ENCODE data around the gene SCN8A. TPM values are rescaled to one million over a fixed set of nuclear protein-coding genes. Genes with fewer than 3 reads are reported as not detected.

Gene SCN8A
- total and polyA plus RNA-seq, 2 experiments from 2014 or later, result 1.1 to 2.6 TPM

GRCh38 chr12:51834411-51834810, 243.4 kb downstream of the SCN8A start:
- Histone ChIP-seq H3K27ac (no peak overlapping the region), H3K79me2 (peaks cover 19% of the 10 kb centered on the region), H3K4me3 (no peak overlapping the region), H3K4me2 (no peak overlapping the region), H2AFZ (no peak overlapping the region), H3K27me3 (no peaks in the 10 kb centered on the region), H4K20me1 (ENCODE audit: insufficient read depth, poor library complexity, severe bottlenecking) (peaks cover 3% of the 10 kb centered on the region), H3K36me3 (replicated peaks; ENCODE audit: insufficient read depth, low read depth) (no peaks in the 10 kb centered on the region), H3K4me1 (ENCODE audit: insufficient read depth) (no peaks in the 10 kb centered on the region), H3K9me3 (ENCODE audit: low read depth) (no peaks in the 10 kb centered on the region), H3K9me2 (replicated peaks; ENCODE audit: insufficient read depth) (no peaks in the 10 kb centered on the region)
- 94% methylated on average over 11 of the region's 11 CpGs for WGBS (ENCODE audit: low lambda C conversion rate, missing lambda C conversion rate)
- TF ChIP-seq CTCF (IDR thresholded peaks at IDR 0.05; ENCODE audit: poor library complexity) (no peak), EZH2phosphoT487 (IDR thresholded peaks at IDR 0.05; ENCODE audit: low read depth, severe bottlenecking, unreplicated experiment) (no peak), EZH2 (IDR thresholded peaks at IDR 0.05; ENCODE audit: borderline replicate concordance) (no peak)
- DNase-seq (ENCODE audit: low spot score), result no peak

- H3K27me3 ChIP-seq, result no peaks in the 10 kb centered on the region
- H3K4me1 ChIP-seq (ENCODE audit: insufficient read depth), result peaks cover 2% of the 10 kb centered on the region
- no peak overlapping the region for H3K4me3 ChIP-seq
- 70% methylated on average over 13 of the region's 13 CpGs for WGBS (ENCODE audit: low lambda C conversion rate, missing lambda C conversion rate)
- H2AFZ ChIP-seq, result no peak overlapping the region
- H3K9me2 ChIP-seq (replicated peaks; ENCODE audit: insufficient read depth), result no peaks in the 10 kb centered on the region
- H3K4me2 ChIP-seq, result no peak overlapping the region
- no peak for DNase-seq (ENCODE audit: low spot score)
- TF ChIP-seq CTCF (IDR thresholded peaks at IDR 0.05; ENCODE audit: poor library complexity), result no peak
- TF ChIP-seq EZH2phosphoT487 (IDR thresholded peaks at IDR 0.05; ENCODE audit: low read depth, severe bottlenecking, unreplicated experiment), result no peak
- TF ChIP-seq EZH2 (IDR thresholded peaks at IDR 0.05; ENCODE audit: borderline replicate concordance), result no peak
- H3K27ac ChIP-seq, result no peak overlapping the region
- peaks cover 7% of the 10 kb centered on the region for H4K20me1 ChIP-seq (ENCODE audit: insufficient read depth, poor library complexity, severe bottlenecking)
- peaks cover 33% of the 10 kb centered on the region for H3K79me2 ChIP-seq
- H3K9me3 ChIP-seq (ENCODE audit: low read depth), result no peaks in the 10 kb centered on the region
- H3K36me3 ChIP-seq (replicated peaks; ENCODE audit: insufficient read depth, low read depth), result no peaks in the 10 kb centered on the region
These were observed 245.2 kb downstream of the SCN8A start for GRCh38 chr12:51836041-51836826.

DNA sequence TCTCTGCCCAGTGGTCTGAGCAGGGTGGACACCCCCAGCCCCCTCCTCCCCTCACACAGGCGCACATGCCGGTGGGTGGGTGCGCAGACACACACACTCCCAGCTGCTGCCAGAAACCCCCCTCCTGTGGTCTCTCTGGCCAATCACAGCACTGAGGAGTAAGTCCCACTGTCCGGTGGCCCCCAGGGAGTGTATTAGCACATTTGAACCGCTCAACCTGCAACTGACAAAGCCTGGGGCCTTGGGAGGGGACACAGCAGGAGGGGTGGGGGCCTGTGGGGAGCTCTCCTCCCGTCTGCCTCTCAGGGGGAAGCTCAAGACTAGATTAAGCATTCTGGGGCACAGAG, 245.8 kb downstream of the SCN8A start:
- H3K4me1 ChIP-seq (ENCODE audit: insufficient read depth), result peaks cover 8% of the 10 kb centered on the region
- H3K4me3 ChIP-seq, result no peak overlapping the region
- H4K20me1 ChIP-seq (ENCODE audit: insufficient read depth, poor library complexity, severe bottlenecking), result peaks cover 7% of the 10 kb centered on the region

More for the DNA sequence above, 245.8 kb downstream of the SCN8A start:
- TF ChIP-seq EZH2 (IDR thresholded peaks at IDR 0.05; ENCODE audit: borderline replicate concordance) (no peak), CTCF (IDR thresholded peaks at IDR 0.05; ENCODE audit: poor library complexity) (no peak), EZH2phosphoT487 (IDR thresholded peaks at IDR 0.05; ENCODE audit: low read depth, severe bottlenecking, unreplicated experiment) (no peak)
- no peak overlapping the region for H3K4me2 ChIP-seq
- peaks cover 36% of the 10 kb centered on the region for H3K79me2 ChIP-seq
- WGBS (ENCODE audit: low lambda C conversion rate, missing lambda C conversion rate), result 68% methylated on average over 6 of the region's 6 CpGs
- no peaks in the 10 kb centered on the region for H3K27me3 ChIP-seq
- no peak overlapping the region for H3K27ac ChIP-seq
- no peaks in the 10 kb centered on the region for H3K36me3 ChIP-seq (replicated peaks; ENCODE audit: insufficient read depth, low read depth)
- no peak overlapping the region for H2AFZ ChIP-seq
- no peaks in the 10 kb centered on the region for H3K9me3 ChIP-seq (ENCODE audit: low read depth)
- no peaks in the 10 kb centered on the region for H3K9me2 ChIP-seq (replicated peaks; ENCODE audit: insufficient read depth)
- no peak for DNase-seq (ENCODE audit: low spot score)
